Measurements from ENCODE around the gene SFXN4.
A peak's percentile ranks its signal among the peaks of the same experiment; 100 is the strongest.
"Not testable (repeated sequence)": the region's sequence is repeated elsewhere in the genome, so short reads cannot be mapped to it uniquely, and the experiment has no call there.

The SFXN4 gene

DNA sequence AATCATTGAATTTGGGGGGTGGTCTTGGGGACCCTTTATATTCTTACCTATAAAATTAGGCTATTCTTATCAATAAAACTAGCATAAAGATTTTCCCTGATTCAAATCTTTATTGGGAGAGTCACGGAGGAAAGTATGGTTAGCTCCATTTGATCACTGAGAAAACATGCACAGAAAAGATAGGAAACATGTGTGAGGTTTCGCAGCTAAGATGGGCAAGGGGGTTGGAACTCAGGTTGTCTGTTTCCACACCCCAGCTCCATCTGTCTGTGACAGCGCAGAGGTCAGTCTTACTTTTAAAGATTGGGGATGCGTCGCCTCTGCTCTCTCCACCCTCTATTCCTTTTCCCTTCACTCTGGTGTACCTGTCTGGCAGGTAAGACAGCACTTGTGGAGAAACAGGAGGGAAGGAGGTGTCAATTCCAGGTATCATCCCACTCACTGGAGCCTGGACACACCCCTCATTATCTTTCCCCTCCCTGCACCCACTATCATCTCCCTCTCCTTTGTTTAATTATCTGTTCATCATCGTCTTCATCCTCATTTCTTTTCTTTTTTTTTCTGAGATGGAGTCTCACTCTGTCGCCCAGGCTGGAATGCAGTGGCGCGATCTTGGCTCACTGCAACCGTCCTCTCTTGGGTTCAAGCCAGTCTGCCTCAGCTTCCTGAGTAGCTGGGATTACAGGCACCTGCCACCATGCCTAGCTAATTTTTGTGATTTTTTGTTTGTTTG is 64.0 kb downstream of the SFXN4 start:
- H3K9ac ChIP-seq = no peak overlapping the region
- TF ChIP-seq, protein P1, sequence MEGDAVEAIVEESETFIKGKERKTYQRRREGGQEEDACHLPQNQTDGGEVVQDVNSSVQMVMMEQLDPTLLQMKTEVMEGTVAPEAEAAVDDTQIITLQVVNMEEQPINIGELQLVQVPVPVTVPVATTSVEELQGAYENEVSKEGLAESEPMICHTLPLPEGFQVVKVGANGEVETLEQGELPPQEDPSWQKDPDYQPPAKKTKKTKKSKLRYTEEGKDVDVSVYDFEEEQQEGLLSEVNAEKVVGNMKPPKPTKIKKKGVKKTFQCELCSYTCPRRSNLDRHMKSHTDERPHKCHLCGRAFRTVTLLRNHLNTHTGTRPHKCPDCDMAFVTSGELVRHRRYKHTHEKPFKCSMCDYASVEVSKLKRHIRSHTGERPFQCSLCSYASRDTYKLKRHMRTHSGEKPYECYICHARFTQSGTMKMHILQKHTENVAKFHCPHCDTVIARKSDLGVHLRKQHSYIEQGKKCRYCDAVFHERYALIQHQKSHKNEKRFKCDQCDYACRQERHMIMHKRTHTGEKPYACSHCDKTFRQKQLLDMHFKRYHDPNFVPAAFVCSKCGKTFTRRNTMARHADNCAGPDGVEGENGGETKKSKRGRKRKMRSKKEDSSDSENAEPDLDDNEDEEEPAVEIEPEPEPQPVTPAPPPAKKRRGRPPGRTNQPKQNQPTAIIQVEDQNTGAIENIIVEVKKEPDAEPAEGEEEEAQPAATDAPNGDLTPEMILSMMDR (IDR thresholded peaks at IDR 0.05) = no peak
- H3K4me3 ChIP-seq (ENCODE audit: low read depth, low read length) = no peak overlapping the region
- H2AFZ ChIP-seq = peak overlapping the region; percentile 48
- H3K4me2 ChIP-seq (ENCODE audit: low read length) = no peak overlapping the region
- peaks cover 2% of the 10 kb centered on the region for H3K79me2 ChIP-seq
- H3K4me1 ChIP-seq = peaks cover 4% of the 10 kb centered on the region
- no peaks in the 10 kb centered on the region for H3K27me3 ChIP-seq (ENCODE audit: control insufficient read depth, insufficient read depth, low read length)
- H3K36me3 ChIP-seq (ENCODE audit: control insufficient read depth, insufficient read depth, low read length) = no peaks in the 10 kb centered on the region
- no peaks in the 10 kb centered on the region for H3K9me3 ChIP-seq (ENCODE audit: control insufficient read depth, low read length)
- H3K27ac ChIP-seq = no peak overlapping the region

DNA sequence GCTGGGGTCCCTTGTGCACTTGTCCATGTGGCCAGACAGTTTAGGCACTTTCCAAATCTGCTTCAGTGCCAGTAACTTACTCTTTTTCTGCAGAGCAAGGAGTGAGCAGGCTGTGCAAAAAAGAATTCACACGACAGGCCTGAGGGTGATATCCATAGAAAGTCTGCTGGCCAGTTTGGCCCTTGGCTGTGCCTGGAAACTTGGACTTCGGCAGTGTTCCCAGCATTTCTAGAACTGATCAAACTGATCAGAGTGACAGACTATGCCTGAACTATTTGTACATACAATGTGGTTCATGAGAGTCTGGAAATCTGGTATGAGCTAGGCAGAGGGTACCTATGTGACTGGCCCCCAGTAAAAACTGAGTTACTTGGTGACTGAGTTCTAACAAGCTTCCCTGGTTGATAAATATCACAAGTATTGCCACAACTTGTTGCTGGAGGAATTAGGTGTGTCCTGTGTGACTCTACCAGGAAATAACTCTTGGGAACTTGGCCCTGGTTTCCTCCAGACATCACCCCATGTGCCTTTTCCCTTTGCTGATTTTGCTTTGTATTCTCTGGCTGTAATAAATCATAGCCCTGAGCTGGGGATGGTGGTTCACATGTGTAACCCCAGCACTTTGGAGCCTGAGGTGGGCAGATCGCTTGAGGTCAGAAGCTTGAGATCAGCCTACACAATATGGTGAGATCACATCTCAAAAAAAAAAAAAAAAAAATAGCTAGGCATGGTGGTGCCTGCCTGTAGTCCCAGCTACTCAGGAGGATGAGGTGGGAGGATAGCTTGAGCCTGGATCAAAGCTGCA is 64.9 kb downstream of the SFXN4 start:
- H3K4me3 ChIP-seq (ENCODE audit: low read depth, low read length) = no peak overlapping the region
- TF ChIP-seq, protein P1 (IDR thresholded peaks at IDR 0.05) = no peak
- peaks cover 2% of the 10 kb centered on the region for H3K79me2 ChIP-seq
- no peaks in the 10 kb centered on the region for H3K36me3 ChIP-seq (ENCODE audit: control insufficient read depth, insufficient read depth, low read length)
- H3K27me3 ChIP-seq (ENCODE audit: control insufficient read depth, insufficient read depth, low read length) = no peaks in the 10 kb centered on the region
- no peak overlapping the region for H3K9ac ChIP-seq
- peak overlapping the region; percentile 22 for H2AFZ ChIP-seq
- peaks cover 4% of the 10 kb centered on the region for H3K4me1 ChIP-seq
- H3K4me2 ChIP-seq (ENCODE audit: low read length) = no peak overlapping the region
- H3K9me3 ChIP-seq (ENCODE audit: control insufficient read depth, low read length) = no peaks in the 10 kb centered on the region
- H3K27ac ChIP-seq = no peak overlapping the region

DNA sequence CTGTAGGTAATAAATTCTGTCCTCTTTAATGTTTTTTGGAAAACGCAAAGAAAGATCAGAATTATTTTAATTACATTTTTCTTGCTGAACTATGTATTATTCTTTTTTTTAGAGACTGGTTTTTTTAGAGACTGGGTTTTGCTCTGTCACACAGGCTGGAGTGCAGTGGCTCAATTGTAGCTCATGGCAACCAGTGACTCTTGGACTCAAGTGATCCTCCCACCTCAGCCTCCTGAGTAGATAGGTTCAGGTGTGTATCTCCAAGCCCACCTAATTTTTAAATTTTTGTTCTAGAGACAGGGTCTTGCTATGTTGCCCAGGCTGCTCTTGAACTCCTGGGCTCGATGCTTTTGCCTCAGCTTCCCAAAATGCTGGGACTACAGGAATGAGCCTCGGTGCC is 66.9 kb downstream of the SFXN4 start:
- TF ChIP-seq, protein P1 (IDR thresholded peaks at IDR 0.05) = no peak

DNA sequence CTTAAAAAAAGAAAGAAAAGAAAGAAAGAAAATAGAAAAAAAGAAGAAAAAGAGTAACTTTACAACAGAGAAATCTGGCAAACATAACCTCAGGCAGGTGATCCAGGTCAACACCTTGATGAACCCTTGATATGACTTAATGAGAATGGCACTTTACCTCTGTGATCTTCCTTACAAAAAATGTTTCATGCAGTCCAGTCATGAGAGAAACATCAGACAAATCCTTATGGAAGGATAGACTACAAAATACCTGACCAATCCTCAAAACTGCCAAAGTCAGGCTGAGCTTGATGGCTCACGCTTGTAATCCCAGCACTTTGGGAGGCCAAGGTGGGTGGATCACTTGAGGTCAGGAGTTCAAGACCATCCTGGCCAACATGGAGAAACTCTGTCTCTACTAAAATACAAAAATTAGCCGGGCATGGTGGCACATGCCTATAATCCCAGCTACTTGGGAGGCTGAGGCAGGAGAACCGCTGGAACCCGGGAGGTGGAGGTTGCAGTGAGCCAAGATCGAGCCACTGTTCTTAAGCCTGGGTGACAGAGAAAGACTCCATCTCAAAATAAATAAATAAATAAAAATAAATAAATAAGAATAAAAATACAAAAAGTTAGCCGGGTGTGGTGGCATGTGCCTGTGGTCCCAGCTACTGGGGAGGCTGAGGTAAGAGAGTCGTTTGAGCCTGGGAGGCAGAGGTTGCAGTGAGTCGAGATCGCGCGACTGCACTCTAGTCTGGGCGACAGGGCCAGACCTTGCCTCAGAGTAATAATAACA is 68.7 kb downstream of the SFXN4 start:
- H3K4me2 ChIP-seq (ENCODE audit: low read length); H3K27ac ChIP-seq; H2AFZ ChIP-seq; H3K79me2 ChIP-seq; H3K36me3 ChIP-seq (ENCODE audit: control insufficient read depth, insufficient read depth, low read length); H3K4me3 ChIP-seq (ENCODE audit: low read depth, low read length); H3K9me3 ChIP-seq (ENCODE audit: control insufficient read depth, low read length); H3K9ac ChIP-seq; H3K27me3 ChIP-seq (ENCODE audit: control insufficient read depth, insufficient read depth, low read length); H3K4me1 ChIP-seq: not testable (repeated sequence)

More for the DNA sequence above, 66.9 kb downstream of the SFXN4 start:
- H3K9ac ChIP-seq = no peak overlapping the region
- no peak overlapping the region for H2AFZ ChIP-seq
- no peaks in the 10 kb centered on the region for H3K9me3 ChIP-seq (ENCODE audit: control insufficient read depth, low read length)
- no peak overlapping the region for H3K4me3 ChIP-seq (ENCODE audit: low read depth, low read length)
- no peaks in the 10 kb centered on the region for H3K36me3 ChIP-seq (ENCODE audit: control insufficient read depth, insufficient read depth, low read length)
- H3K79me2 ChIP-seq = no peaks in the 10 kb centered on the region
- H3K27ac ChIP-seq = no peak overlapping the region
- no peaks in the 10 kb centered on the region for H3K4me1 ChIP-seq
- no peaks in the 10 kb centered on the region for H3K27me3 ChIP-seq (ENCODE audit: control insufficient read depth, insufficient read depth, low read length)
- H3K4me2 ChIP-seq (ENCODE audit: low read length) = no peak overlapping the region

DNA sequence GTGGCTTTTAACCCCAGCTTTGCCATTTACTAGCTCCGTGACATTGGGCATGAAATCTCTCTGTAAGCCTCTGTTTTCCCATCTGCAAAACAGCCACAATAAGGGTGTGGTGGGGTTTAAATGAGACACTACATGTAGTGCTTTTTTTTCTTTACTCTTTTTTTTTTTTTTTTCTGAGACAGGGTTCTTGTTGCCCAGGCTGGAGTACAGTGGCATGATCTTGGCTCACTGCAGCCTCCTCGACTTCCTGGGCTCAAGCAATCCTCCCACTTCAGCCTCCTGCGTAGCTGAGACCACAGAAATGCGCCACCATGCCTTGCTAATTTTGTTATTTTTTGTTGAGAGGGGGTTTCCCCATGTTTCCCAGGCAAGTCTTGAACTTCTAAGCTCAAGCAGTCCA is 69.9 kb downstream of the SFXN4 start:
- TF ChIP-seq, protein P1 (IDR thresholded peaks at IDR 0.05) = no peak
- H3K4me3 ChIP-seq (ENCODE audit: low read depth, low read length) = no peak overlapping the region
- no peak overlapping the region for H3K4me2 ChIP-seq (ENCODE audit: low read length)
- H3K27ac ChIP-seq = no peak overlapping the region
- H3K9me3 ChIP-seq (ENCODE audit: control insufficient read depth, low read length) = no peaks in the 10 kb centered on the region
- H3K9ac ChIP-seq = no peak overlapping the region
- no peaks in the 10 kb centered on the region for H3K27me3 ChIP-seq (ENCODE audit: control insufficient read depth, insufficient read depth, low read length)
- H3K4me1 ChIP-seq = no peaks in the 10 kb centered on the region
- no peaks in the 10 kb centered on the region for H3K36me3 ChIP-seq (ENCODE audit: control insufficient read depth, insufficient read depth, low read length)
- no peaks in the 10 kb centered on the region for H3K79me2 ChIP-seq
- H2AFZ ChIP-seq = no peak overlapping the region
